GM12892 (cell line): ENCODE measurements around the gene PTPN4.

ENCODE experiments used
- POLR2AphosphoS5 ChIP-seq: IDR thresholded peaks from 2 replicates; pipeline ENCODE4 v1.6.1; 2011; ENCODE audit warnings: low read depth, low read length, control low read depth
- TAF1 ChIP-seq: IDR thresholded peaks from 2 replicates; pipeline ENCODE4 v1.6.1; 2011; ENCODE audit warnings: low read depth, mild to moderate bottlenecking, control low read depth, low read length, borderline replicate concordance

DNA sequence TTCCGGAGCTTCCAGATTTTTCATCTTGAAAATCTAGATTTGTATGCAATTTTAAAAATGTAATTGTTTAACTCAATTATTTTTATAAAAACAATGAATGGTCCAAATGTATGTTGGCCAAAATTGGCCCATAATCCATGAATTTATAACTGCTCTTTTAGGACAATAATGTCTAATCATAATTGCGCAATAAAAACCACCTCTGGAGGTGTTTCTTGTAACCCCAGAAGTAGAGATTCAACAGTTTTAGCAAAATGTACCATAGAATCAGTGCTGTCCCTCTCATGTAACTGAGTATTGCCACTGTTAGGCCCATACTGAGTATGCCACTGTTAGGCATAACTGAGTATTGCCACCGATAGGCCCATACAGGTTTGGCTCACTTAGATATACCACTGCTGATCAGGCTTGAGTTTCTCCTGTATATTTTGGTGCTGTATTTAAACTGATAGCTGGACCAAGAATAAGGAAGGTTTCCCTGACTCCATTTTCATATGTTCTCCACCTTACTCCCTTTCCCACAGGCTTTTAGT is 182.3 kb downstream of the PTPN4 start:
- no peak for TF ChIP-seq POLR2AphosphoS5
- TF ChIP-seq TAF1, result no peak
